ENCODE data around the gene PCDHA1.
"Not testable (repeated sequence)": the region's sequence is repeated elsewhere in the genome, so short reads cannot be mapped to it uniquely, and the experiment has no call there.

- TF ChIP-seq, protein P1, sequence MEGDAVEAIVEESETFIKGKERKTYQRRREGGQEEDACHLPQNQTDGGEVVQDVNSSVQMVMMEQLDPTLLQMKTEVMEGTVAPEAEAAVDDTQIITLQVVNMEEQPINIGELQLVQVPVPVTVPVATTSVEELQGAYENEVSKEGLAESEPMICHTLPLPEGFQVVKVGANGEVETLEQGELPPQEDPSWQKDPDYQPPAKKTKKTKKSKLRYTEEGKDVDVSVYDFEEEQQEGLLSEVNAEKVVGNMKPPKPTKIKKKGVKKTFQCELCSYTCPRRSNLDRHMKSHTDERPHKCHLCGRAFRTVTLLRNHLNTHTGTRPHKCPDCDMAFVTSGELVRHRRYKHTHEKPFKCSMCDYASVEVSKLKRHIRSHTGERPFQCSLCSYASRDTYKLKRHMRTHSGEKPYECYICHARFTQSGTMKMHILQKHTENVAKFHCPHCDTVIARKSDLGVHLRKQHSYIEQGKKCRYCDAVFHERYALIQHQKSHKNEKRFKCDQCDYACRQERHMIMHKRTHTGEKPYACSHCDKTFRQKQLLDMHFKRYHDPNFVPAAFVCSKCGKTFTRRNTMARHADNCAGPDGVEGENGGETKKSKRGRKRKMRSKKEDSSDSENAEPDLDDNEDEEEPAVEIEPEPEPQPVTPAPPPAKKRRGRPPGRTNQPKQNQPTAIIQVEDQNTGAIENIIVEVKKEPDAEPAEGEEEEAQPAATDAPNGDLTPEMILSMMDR (conservative IDR thresholded peaks at IDR 0.05; ENCODE audit: low read length) = not testable (repeated sequence)
- TF ChIP-seq EZH2phosphoT487 (IDR thresholded peaks at IDR 0.05; ENCODE audit: borderline replicate concordance) = not testable (repeated sequence)
Measured at GRCh38 chr5:140848139-140849102, 62.5 kb downstream of the PCDHA1 start, which contains the start of gene PCDHA9.

All from Loucy (cell line).